Neural cell (in vitro differentiated cells): ENCODE measurements around the gene TMA7B. TPM values are rescaled to one million over a fixed set of nuclear protein-coding genes. Genes with fewer than 3 reads are reported as not detected.
"Not testable (repeated sequence)": the region's sequence is repeated elsewhere in the genome, so short reads cannot be mapped to it uniquely, and the experiment has no call there.

Experiments
- H2AFZ ChIP-seq: fragments of 200-600, 300-800 bp; sonication (generic), shearing (Covaris generic); 2 replicates; pipeline ENCODE4 v1.6.0; 2014; ENCODE audit warnings: low read depth, mild to moderate bottlenecking, antibody characterized with exemption, low read length, moderate library complexity
- H3F3A ChIP-seq: fragments of 200-600 bp; shearing (Covaris generic); 2 replicates; pipeline ENCODE4 v1.6.1; 2016; ENCODE audit warnings: mild to moderate bottlenecking, moderate library complexity, mixed read lengths, antibody characterized with exemption, low read length; ENCODE audit not compliant: insufficient read depth, poor library complexity, severe bottlenecking
- H3K27ac ChIP-seq: fragments of 200-600, 300-800 bp; sonication (generic), shearing (Covaris generic); 2 replicates; pipeline ENCODE4 v1.5.1; 2014; ENCODE audit warnings: mild to moderate bottlenecking, low read length, moderate library complexity
- H3K27me3 ChIP-seq: fragments of 300-800, 200-600 bp; sonication (generic), shearing (Covaris generic); 2 replicates; pipeline ENCODE4 v1.6.0; 2014; ENCODE audit warnings: mild to moderate bottlenecking, low read depth, low read length, moderate library complexity; ENCODE audit not compliant: insufficient read depth
- H3K36me3 ChIP-seq: fragments of 300-800, 200-600 bp; sonication (generic), shearing (Covaris generic); 2 replicates; pipeline ENCODE4 v1.5.1; 2014; ENCODE audit warnings: mild to moderate bottlenecking, antibody characterized with exemption, low read length, moderate library complexity; ENCODE audit not compliant: insufficient read depth
- H3K4me2 ChIP-seq: fragments of 300-800, 200-600 bp; sonication (generic), shearing (Covaris generic); 2 replicates; pipeline ENCODE4 v1.6.0; 2014; ENCODE audit warnings: mild to moderate bottlenecking, low read length
- H3K4me3 ChIP-seq: fragments of 300-800, 200-600 bp; sonication (generic), shearing (Covaris generic); 2 replicates; pipeline ENCODE4 v1.5.1; 2014; ENCODE audit warnings: mild to moderate bottlenecking, low read length, moderate library complexity
- H3K79me2 ChIP-seq: fragments of 200-600 bp; shearing (Covaris generic); replicated peaks from 2 replicates; pipeline ENCODE4 v1.6.0; 2014; ENCODE audit warnings: mild to moderate bottlenecking, low read length, moderate library complexity; ENCODE audit not compliant: insufficient read depth
- H3K9ac ChIP-seq: fragments of 300-800, 200-600 bp; sonication (generic), shearing (Covaris generic); 2 replicates; pipeline ENCODE4 v1.6.1; 2016; ENCODE audit warnings: mild to moderate bottlenecking, low read length, mixed read lengths
- H3K9me2 ChIP-seq: fragments of 200-600 bp; shearing (Covaris generic); 2 replicates; pipeline ENCODE4 v1.6.1; 2016; ENCODE audit warnings: mild to moderate bottlenecking, low read length, mixed read lengths; ENCODE audit not compliant: insufficient read depth
- H3K9me3 ChIP-seq: fragments of 200-600, 300-800 bp; sonication (generic), shearing (Covaris generic); 2 replicates; pipeline ENCODE4 v1.6.1; 2016; ENCODE audit warnings: mild to moderate bottlenecking, mixed run types, low read length, moderate library complexity, mixed read lengths
- H4K20me1 ChIP-seq: fragments of 200-600 bp; shearing (Covaris generic); 2 replicates; pipeline ENCODE4 v1.6.1; 2016; ENCODE audit warnings: mild to moderate bottlenecking, mixed run types; ENCODE audit not compliant: insufficient read depth
- CTCF ChIP-seq: fragments of 450-650 bp; IDR thresholded peaks from 2 replicates; pipeline ENCODE4 v1.5.1; 2014; ENCODE audit warnings: antibody characterized with exemption, mild to moderate bottlenecking, moderate library complexity; ENCODE audit not compliant: poor library complexity, severe bottlenecking
- EP300 ChIP-seq: fragments of 450-650 bp; conservative IDR thresholded peaks from 2 replicates; pipeline ENCODE4 v1.6.1; 2014; ENCODE audit warnings: antibody characterized with exemption, mild to moderate bottlenecking, moderate library complexity; ENCODE audit not compliant: poor library complexity, severe bottlenecking
- EZH2 ChIP-seq: fragments of 200-600, 300-800 bp; shearing (Covaris generic), sonication (generic); IDR thresholded peaks from 2 replicates; pipeline ENCODE4 v1.6.1; 2014; ENCODE audit warnings: antibody characterized with exemption, low read length, borderline replicate concordance, mild to moderate bottlenecking; ENCODE audit not compliant: insufficient read depth, poor library complexity, severe bottlenecking
- MXI1 ChIP-seq: fragments of 450-650 bp; conservative IDR thresholded peaks from 2 replicates; pipeline ENCODE4 v1.6.1; 2014; ENCODE audit warnings: antibody characterized with exemption, mild to moderate bottlenecking; ENCODE audit not compliant: poor library complexity, severe bottlenecking
- POLR2AphosphoS5 ChIP-seq: IDR thresholded peaks from 2 replicates; pipeline ENCODE4 v1.6.1; 2012
- RAD21 ChIP-seq: fragments of 450-650 bp; conservative IDR thresholded peaks from 2 replicates; pipeline ENCODE4 v1.6.1; 2014; ENCODE audit warnings: antibody characterized with exemption, mild to moderate bottlenecking, moderate library complexity
- REST ChIP-seq: IDR thresholded peaks from 2 replicates; pipeline ENCODE4 v1.6.1; 2012; ENCODE audit warnings: borderline replicate concordance
- SMC3 ChIP-seq: fragments of 450-650 bp; conservative IDR thresholded peaks from 2 replicates; pipeline ENCODE4 v1.6.1; 2014; ENCODE audit warnings: antibody characterized with exemption, mild to moderate bottlenecking, moderate library complexity; ENCODE audit not compliant: poor library complexity
- TAF1 ChIP-seq: IDR thresholded peaks from 2 replicates; pipeline ENCODE4 v1.6.1; 2012; ENCODE audit warnings: low read depth
- polyA plus RNA-seq: library from polyadenylated mRNA; depleted of rRNA; stranded (reverse); fragments of >200 nt; gene quantifications from 2 replicates; pipeline ENCODE4 v1.2.3, GENCODE V29; 2014

The TMA7B gene
- polyA plus RNA-seq, 1 donor from 2014 or later, result not detected

GRCh38 chr22:39951603-39952293, 8.4 kb upstream of the TMA7B start:
- H2AFZ ChIP-seq, H3K9me3 ChIP-seq, H3K27me3 ChIP-seq: not testable (repeated sequence)

GRCh38 chr22:39952347-39952746, 7.8 kb upstream of the TMA7B start:
- Histone ChIP-seq H3K79me2 (no peaks in the 10 kb centered on the region), H4K20me1 (no peaks in the 10 kb centered on the region), H3K9me3 (no peaks in the 10 kb centered on the region), H3K9me2 (no peaks in the 10 kb centered on the region), H2AFZ (no peak overlapping the region), H3K27ac (no peak overlapping the region), H3F3A (no peaks in the 10 kb centered on the region), H3K4me3 (no peak overlapping the region), H3K36me3 (no peaks in the 10 kb centered on the region), H3K4me2 (no peak overlapping the region), H3K9ac (no peak overlapping the region), H3K27me3 (no peaks in the 10 kb centered on the region)
- TF ChIP-seq EZH2 (no peak), CTCF (no peak), SMC3 (no peak), RAD21 (no peak), EP300 (no peak), POLR2AphosphoS5 (no peak), TAF1 (no peak), REST (no peak), MXI1 (no peak)

More at GRCh38 chr22:39951603-39952293, 8.4 kb upstream of the TMA7B start:
- not testable (repeated sequence) for H4K20me1 ChIP-seq, H3F3A ChIP-seq, H3K27ac ChIP-seq, H3K36me3 ChIP-seq, H3K9me2 ChIP-seq, H3K9ac ChIP-seq, H3K79me2 ChIP-seq, H3K4me2 ChIP-seq, H3K4me3 ChIP-seq

GRCh38 chr22:39953101-39953500, 7.1 kb upstream of the TMA7B start:
- no peaks in the 10 kb centered on the region for H3F3A ChIP-seq
- no peaks in the 10 kb centered on the region for H3K27me3 ChIP-seq
- H3K4me3 ChIP-seq, result no peak overlapping the region
- H3K36me3 ChIP-seq, result no peaks in the 10 kb centered on the region
- no peak overlapping the region for H3K27ac ChIP-seq
- H4K20me1 ChIP-seq, result no peaks in the 10 kb centered on the region
- no peaks in the 10 kb centered on the region for H3K9me3 ChIP-seq
- no peak overlapping the region for H2AFZ ChIP-seq
- no peaks in the 10 kb centered on the region for H3K9me2 ChIP-seq
- H3K79me2 ChIP-seq, result no peaks in the 10 kb centered on the region
- no peak for TF ChIP-seq EZH2
- TF ChIP-seq REST, result no peak
- TF ChIP-seq TAF1, result no peak
- TF ChIP-seq EP300, result no peak
- TF ChIP-seq RAD21, result no peak
- TF ChIP-seq MXI1, result no peak
- no peak for TF ChIP-seq CTCF
- no peak for TF ChIP-seq POLR2AphosphoS5
- no peak for TF ChIP-seq SMC3
- H3K4me2 ChIP-seq, result no peak overlapping the region
- H3K9ac ChIP-seq, result no peak overlapping the region
